IPS-15b (cell line): ENCODE data around the gene DPYSL5.

Experiments
- H3K27me3 ChIP-seq: one replicate; pipeline ENCODE4 v1.6.1; 2013; ENCODE audit warnings: low read length; ENCODE audit not compliant: control insufficient read depth, insufficient read depth
- H3K36me3 ChIP-seq: one replicate; pipeline ENCODE4 v1.6.1; 2013; ENCODE audit warnings: low read length; ENCODE audit not compliant: control insufficient read depth, insufficient read depth
- H3K4me1 ChIP-seq: one replicate; pipeline ENCODE4 v1.6.1; 2013; ENCODE audit warnings: mild to moderate bottlenecking, low read length; ENCODE audit not compliant: control insufficient read depth, insufficient read depth
- H3K4me3 ChIP-seq: one replicate; pipeline ENCODE4 v1.5.1; 2013; ENCODE audit warnings: low read depth, low read length
- H3K9ac ChIP-seq: one replicate; pipeline ENCODE4 v1.6.1; 2013; ENCODE audit warnings: low read depth, mild to moderate bottlenecking, low read length
- H3K9me3 ChIP-seq: one replicate; pipeline ENCODE4 v1.6.1; 2013; ENCODE audit warnings: mild to moderate bottlenecking, low read length; ENCODE audit not compliant: control insufficient read depth, insufficient read depth

Gene DPYSL5

DNA sequence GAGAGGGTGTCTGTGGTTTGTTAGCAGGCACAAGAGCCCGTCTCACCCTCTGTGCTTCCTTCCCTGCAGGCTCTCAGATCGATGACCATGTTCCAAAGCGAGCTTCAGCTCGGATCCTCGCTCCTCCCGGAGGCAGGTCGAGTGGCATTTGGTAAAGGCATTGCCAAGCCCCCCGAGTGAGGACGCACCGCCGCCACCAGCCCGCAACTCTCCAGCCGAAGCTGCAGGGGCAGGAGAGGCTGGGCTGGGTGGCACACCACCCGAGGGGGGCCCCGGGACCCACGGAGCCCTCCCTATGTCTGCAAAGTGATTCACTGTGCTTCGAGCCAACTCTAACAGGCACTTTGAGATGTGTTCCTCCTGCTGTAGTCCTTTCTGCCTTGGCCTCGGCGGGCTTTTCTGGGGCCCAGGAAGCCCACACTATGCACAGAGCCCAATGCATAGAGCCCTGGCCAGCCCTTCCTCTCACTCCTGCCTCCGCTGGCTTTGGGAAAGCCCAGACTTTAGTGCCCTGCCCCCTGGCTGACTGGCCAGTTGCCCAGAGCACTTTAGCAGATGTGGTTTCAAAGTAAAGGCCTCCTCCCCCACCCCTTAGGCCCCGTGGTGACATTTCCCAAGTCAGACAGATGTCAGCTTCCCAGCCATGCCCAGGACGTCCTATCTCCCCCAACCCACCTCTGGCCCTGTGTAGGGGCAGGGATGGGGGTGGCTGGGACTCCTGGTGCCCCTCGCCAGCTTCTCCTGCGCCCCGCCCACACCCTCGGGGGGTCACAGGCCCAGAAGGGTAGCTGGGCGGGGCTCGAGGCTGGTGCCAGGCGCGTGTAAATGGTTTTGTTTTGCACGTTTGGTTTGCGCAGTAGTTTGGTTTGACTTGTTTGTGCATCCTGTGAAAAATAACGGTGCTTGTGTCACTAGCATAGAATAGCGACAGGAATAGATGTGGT is 99.2 kb downstream of the DPYSL5 start:
- H3K36me3 ChIP-seq: peaks cover 6% of the 10 kb centered on the region
- no peaks in the 10 kb centered on the region for H3K4me1 ChIP-seq
- H3K9ac ChIP-seq: no peak overlapping the region
- H3K4me3 ChIP-seq: no peak overlapping the region
- peaks cover 15% of the 10 kb centered on the region for H3K27me3 ChIP-seq
- no peaks in the 10 kb centered on the region for H3K9me3 ChIP-seq

DNA sequence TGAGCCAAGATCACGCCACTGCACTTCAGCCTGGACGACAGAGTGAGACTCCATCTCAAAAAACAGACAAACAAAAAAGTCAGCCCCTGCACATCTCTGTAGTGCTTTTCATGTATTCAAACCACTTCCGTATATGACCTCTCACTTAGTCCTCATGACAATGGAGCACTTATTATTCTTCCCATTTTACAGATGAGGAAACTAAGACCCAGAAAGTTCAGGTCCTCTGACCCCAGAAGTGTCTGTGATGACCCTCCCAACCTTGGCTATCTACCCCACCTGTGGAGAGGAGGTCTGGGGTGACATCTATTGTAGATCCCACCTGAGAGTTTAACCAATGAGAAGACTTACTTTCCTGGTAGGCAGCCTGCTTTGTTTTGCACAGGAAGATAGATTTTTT is 100.9 kb downstream of the DPYSL5 start:
- Histone ChIP-seq H3K4me1 (no peaks in the 10 kb centered on the region), H3K36me3 (peaks cover 6% of the 10 kb centered on the region)

DNA sequence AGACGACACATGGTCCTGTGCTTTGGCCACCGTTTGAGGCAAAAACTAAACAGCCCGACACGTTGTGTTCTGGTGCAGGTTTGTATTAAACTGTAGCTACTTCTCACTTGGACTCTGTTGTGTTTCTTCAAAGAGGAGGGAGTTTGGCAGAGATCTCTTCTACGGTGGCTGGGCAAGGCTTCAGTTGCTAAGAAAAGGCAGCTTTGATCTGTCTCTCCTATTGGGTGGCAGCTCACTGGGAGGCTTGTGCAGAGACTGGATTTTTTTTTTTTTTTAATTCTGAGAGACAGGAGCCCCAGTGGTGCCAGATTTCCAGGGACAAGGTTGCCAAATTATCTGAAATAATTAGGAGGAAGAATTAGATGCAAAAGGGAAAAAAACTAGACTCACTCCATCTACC is 102.3 kb downstream of the DPYSL5 start:
- Histone ChIP-seq H3K36me3 (peaks cover 6% of the 10 kb centered on the region), H3K4me3 (no peak overlapping the region), H3K27me3 (no peaks in the 10 kb centered on the region), H3K9ac (no peak overlapping the region), H3K9me3 (no peaks in the 10 kb centered on the region), H3K4me1 (no peaks in the 10 kb centered on the region)

More for the DNA sequence above, 100.9 kb downstream of the DPYSL5 start:
- no peak overlapping the region for H3K4me3 ChIP-seq
- peaks cover 4% of the 10 kb centered on the region for H3K27me3 ChIP-seq
- no peak overlapping the region for H3K9ac ChIP-seq
- H3K9me3 ChIP-seq: no peaks in the 10 kb centered on the region

DNA sequence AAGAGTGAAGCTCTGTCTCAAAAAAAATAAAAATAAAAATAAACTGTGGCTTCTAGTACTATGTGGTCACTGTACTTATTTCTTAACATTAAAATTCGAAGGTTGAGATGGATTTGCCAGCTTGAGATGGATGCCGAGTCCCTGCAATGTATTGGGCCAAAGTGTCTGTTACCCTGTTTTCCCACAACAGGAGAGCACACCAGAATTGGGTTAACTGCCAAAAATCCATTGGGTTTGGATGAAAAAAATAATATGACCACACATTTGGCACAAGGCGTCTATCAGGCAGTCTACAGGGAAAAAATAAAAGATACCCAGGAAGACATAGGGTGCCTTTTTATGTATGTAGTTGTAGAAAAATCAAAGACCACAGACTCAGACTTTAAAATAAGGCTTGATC is 103.3 kb downstream of the DPYSL5 start:
- no peaks in the 10 kb centered on the region for H3K9me3 ChIP-seq
- H3K9ac ChIP-seq: no peak overlapping the region
- H3K27me3 ChIP-seq: no peaks in the 10 kb centered on the region
- peaks cover 2% of the 10 kb centered on the region for H3K36me3 ChIP-seq
- no peaks in the 10 kb centered on the region for H3K4me1 ChIP-seq
- no peak overlapping the region for H3K4me3 ChIP-seq

DNA sequence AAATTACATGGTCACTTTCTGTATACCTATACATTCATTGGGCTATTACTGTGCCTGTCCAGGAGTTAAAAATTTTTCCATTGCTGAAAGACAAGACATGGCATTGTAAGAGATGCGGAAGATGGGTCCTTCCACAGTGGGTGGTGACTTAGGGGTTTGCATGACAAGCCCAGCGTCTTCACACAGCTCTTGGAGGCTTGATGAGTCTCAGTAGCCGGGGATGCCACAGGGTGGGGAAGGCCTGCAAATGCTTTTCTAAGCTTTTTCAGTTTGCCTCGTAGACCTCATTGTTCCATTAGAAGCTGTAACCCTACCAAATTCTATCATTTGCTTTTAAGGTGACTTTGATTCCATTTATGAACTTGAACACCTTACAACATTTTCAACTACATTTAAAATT is 104.4 kb downstream of the DPYSL5 start:
- Histone ChIP-seq H3K9ac (no peak overlapping the region), H3K27me3 (no peaks in the 10 kb centered on the region), H3K9me3 (no peaks in the 10 kb centered on the region), H3K4me3 (no peak overlapping the region), H3K4me1 (no peaks in the 10 kb centered on the region), H3K36me3 (peaks cover 2% of the 10 kb centered on the region)

DNA sequence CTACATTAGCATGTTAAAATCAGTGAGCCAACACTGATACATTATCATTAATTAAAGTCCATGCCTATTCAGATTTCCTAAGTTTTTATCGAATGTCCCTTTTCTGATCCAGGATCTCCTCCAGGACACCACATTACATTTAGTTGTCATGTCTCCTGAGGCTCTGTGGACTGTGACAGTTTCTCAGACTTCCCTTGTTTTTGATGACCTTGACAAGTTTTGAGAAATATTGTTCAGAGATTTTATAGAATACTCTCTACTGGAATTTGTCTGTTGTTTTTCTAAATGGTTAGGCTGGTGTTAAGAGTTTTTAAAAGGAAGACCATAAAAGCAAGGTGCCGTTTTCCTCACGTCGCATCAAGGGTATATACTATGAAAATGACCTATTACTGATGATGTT is 106.2 kb downstream of the DPYSL5 start:
- Histone ChIP-seq H3K4me3 (no peak overlapping the region), H3K36me3 (no peaks in the 10 kb centered on the region), H3K9ac (no peak overlapping the region), H3K4me1 (no peaks in the 10 kb centered on the region), H3K9me3 (no peaks in the 10 kb centered on the region), H3K27me3 (no peaks in the 10 kb centered on the region)

DNA sequence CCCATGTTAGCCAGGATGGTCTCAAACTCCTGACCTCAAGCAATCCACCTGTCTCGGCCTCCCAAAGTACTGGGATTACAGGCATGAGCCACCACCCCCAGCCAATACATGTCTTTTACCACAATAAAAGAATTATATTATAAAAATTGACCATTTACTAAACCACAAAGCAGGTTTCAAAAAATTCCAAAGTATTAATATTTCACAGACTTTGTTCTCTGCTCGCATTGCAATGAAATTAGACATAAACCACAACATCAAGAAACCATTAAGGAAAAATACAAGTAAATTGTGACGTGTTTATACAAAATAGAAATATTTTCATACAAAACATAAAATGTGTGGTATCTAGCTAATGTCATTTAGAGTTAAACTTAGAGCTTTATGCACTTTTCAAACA is 109.1 kb downstream of the DPYSL5 start:
- no peak overlapping the region for H3K9ac ChIP-seq
- H3K4me3 ChIP-seq: no peak overlapping the region
- H3K9me3 ChIP-seq: no peaks in the 10 kb centered on the region
- no peaks in the 10 kb centered on the region for H3K36me3 ChIP-seq
- H3K4me1 ChIP-seq: no peaks in the 10 kb centered on the region
- peaks cover 5% of the 10 kb centered on the region for H3K27me3 ChIP-seq

DNA sequence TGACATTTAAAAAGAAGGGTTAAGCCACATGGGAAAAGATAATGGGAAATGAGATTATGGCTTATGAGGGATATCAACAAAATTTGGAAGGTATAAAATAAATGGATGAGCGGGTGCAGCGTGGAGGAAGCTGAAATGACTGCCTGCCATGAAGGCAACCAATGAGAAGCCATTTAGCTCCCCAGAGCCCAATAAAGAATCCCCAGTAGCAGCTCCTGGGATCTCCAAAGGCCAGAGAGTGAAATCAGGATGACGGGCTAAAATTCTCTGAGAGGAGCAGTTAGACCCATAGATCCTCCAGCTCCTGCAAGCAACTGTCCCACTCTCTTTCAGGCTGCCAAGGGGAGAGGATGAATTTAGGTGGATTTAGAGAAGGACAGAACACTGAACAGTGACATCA is 109.6 kb downstream of the DPYSL5 start:
- Histone ChIP-seq H3K9me3 (no peaks in the 10 kb centered on the region), H3K9ac (no peak overlapping the region), H3K4me1 (no peaks in the 10 kb centered on the region), H3K27me3 (peaks cover 5% of the 10 kb centered on the region), H3K4me3 (no peak overlapping the region), H3K36me3 (no peaks in the 10 kb centered on the region)

DNA sequence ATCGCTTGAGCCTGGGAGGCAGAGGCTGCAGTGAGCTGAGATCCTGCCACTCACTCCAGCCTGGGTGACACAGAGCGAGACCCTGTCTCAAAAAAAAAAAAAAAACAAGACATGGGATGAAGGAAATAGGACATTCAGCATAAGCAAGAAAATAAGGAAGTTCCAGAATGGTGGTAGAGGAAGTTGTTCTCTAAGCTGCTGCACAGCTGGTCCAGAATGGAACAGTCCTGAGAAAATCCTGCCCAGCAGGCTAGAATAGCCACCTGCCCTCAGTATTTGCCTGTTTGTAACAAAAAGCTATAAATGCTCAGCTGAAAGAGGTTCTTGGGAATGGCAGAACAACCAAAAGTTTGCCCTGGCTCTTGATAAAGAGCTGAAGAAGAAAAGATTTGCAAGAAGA is 111.4 kb downstream of the DPYSL5 start:
- Histone ChIP-seq H3K36me3 (no peaks in the 10 kb centered on the region), H3K4me3 (no peak overlapping the region), H3K9me3 (no peaks in the 10 kb centered on the region), H3K4me1 (no peaks in the 10 kb centered on the region), H3K27me3 (peaks cover 5% of the 10 kb centered on the region), H3K9ac (no peak overlapping the region)

DNA sequence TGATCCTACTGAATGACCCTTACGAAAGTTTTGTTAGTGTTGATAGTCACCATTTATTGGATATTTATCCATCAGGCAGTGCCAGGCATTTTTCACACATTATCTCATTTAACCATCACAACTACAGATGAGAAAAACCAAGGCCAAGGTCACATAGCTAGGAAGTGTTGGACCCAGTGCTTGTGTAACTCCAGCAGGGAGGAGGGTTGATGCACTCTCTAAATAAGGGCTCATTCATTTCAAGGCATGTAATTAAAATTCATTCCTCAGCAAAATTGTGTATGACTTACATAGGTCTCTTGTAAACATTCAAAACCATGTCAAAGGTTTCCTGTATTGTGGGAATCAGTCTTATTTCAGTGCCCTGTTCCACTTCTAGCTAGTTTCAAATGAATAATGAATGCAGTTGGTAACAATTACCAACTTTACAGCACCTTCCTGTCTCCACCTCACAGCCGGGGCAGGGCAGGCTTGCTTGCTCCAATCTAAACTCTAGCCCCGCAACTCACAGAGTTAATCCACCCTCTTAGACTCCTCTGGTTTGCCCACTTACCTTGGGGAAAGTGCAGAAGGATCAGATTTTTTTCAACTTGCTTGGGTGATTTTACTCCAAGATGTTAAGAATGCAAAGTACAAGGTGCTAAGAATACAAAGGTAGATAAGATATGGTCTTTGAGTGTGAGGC is 116.7 kb downstream of the DPYSL5 start:
- no peaks in the 10 kb centered on the region for H3K9me3 ChIP-seq
- no peaks in the 10 kb centered on the region for H3K4me1 ChIP-seq
- H3K4me3 ChIP-seq: no peak overlapping the region
- H3K27me3 ChIP-seq: peaks cover 21% of the 10 kb centered on the region
- no peak overlapping the region for H3K9ac ChIP-seq
- H3K36me3 ChIP-seq: no peaks in the 10 kb centered on the region

DNA sequence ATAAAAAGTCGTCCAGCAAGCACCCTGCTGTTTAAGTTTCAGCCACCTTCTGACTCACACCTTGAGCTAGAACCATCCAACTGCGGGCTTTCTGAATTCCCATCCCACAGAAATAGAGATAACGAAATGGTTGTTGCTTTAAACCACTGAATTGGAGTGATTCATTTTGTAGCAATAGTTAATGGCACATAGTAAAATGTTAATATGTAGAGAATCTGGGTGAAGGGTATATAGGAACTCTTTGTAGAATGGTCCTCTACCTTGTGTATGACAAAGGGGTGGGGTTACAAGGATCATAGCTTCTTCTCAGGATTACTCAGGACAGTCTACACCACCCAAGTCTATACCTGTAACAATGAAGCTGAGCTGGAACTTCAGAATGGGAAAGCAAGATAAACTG is 120.1 kb downstream of the DPYSL5 start:
- H3K27me3 ChIP-seq: peaks cover 25% of the 10 kb centered on the region

More for the DNA sequence above, 120.1 kb downstream of the DPYSL5 start:
- Histone ChIP-seq H3K9me3 (no peaks in the 10 kb centered on the region), H3K9ac (no peak overlapping the region), H3K4me1 (no peaks in the 10 kb centered on the region), H3K36me3 (no peaks in the 10 kb centered on the region), H3K4me3 (no peak overlapping the region)
